ENCODE measurements around the gene RBM28. TPM values are rescaled to one million over a fixed set of nuclear protein-coding genes. Genes with fewer than 3 reads are reported as not detected.

The RBM28 gene
- total and polyA plus RNA-seq, 9 donors = 26.6 to 43.7 (median 35.1) TPM

- no peaks in the 10 kb centered on the region for H3K9me3 ChIP-seq (replicated peaks; ENCODE audit: control insufficient read depth, low read depth, low read length)
- whole genome bisulfite sequencing (ENCODE audit: insufficient coverage) = 8% methylated on average over 17 of the region's 24 CpGs
- H3K27ac ChIP-seq (ENCODE audit: low read length) = no peak overlapping the region
- DNase-seq = peak; percentile 85
- H3K4me1 ChIP-seq (ENCODE audit: control insufficient read depth, insufficient read depth, low read length) = peaks cover 25% of the 10 kb centered on the region
- no peak overlapping the region for H3K4me3 ChIP-seq (ENCODE audit: low read length)
- H3K36me3 ChIP-seq (ENCODE audit: control insufficient read depth, insufficient read depth, low read length) = peaks cover 9% of the 10 kb centered on the region
- peaks cover 12% of the 10 kb centered on the region for H3K27me3 ChIP-seq (ENCODE audit: control insufficient read depth, insufficient read depth, low read length)
Observed at GRCh38 chr7:128387216-128388144, 43.8 kb upstream of the RBM28 start.

- DNase-seq = no peak
- H3K27ac ChIP-seq (ENCODE audit: low read length) = no peak overlapping the region
Observed at GRCh38 chr7:128385988-128386925, 42.5 kb upstream of the RBM28 start.

GRCh38 chr7:128384726-128385125 is 41.0 kb upstream of the RBM28 start:
- no peaks in the 10 kb centered on the region for H3K9me3 ChIP-seq (replicated peaks; ENCODE audit: control insufficient read depth, low read depth, low read length)
- no peak for DNase-seq
- H3K4me1 ChIP-seq (ENCODE audit: control insufficient read depth, insufficient read depth, low read length) = peaks cover 48% of the 10 kb centered on the region
- H3K27me3 ChIP-seq (ENCODE audit: control insufficient read depth, insufficient read depth, low read length) = peaks cover 12% of the 10 kb centered on the region
- WGBS (ENCODE audit: insufficient coverage) = 100% methylated on average over 1 of the region's 7 CpGs
- H3K36me3 ChIP-seq (ENCODE audit: control insufficient read depth, insufficient read depth, low read length) = no peaks in the 10 kb centered on the region
- H3K4me3 ChIP-seq (ENCODE audit: low read length) = no peak overlapping the region
- no peak overlapping the region for H3K27ac ChIP-seq (ENCODE audit: low read length)

More at GRCh38 chr7:128385988-128386925, 42.5 kb upstream of the RBM28 start:
- 76% methylated on average over 3 of the region's 4 CpGs for WGBS (ENCODE audit: insufficient coverage)
- Histone ChIP-seq H3K4me3 (ENCODE audit: low read length) (no peak overlapping the region), H3K36me3 (ENCODE audit: control insufficient read depth, insufficient read depth, low read length) (no peaks in the 10 kb centered on the region), H3K27me3 (ENCODE audit: control insufficient read depth, insufficient read depth, low read length) (peaks cover 12% of the 10 kb centered on the region), H3K9me3 (replicated peaks; ENCODE audit: control insufficient read depth, low read depth, low read length) (no peaks in the 10 kb centered on the region), H3K4me1 (ENCODE audit: control insufficient read depth, insufficient read depth, low read length) (peaks cover 36% of the 10 kb centered on the region)

GRCh38 chr7:128383776-128384175 is 40.1 kb upstream of the RBM28 start:
- Histone ChIP-seq H3K27me3 (ENCODE audit: control insufficient read depth, insufficient read depth, low read length) (peaks cover 10% of the 10 kb centered on the region), H3K9me3 (replicated peaks; ENCODE audit: control insufficient read depth, low read depth, low read length) (no peaks in the 10 kb centered on the region), H3K4me3 (ENCODE audit: low read length) (no peak overlapping the region), H3K36me3 (ENCODE audit: control insufficient read depth, insufficient read depth, low read length) (no peaks in the 10 kb centered on the region), H3K27ac (ENCODE audit: low read length) (peak overlapping the region; percentile 25), H3K4me1 (ENCODE audit: control insufficient read depth, insufficient read depth, low read length) (peaks cover 56% of the 10 kb centered on the region)
- WGBS (ENCODE audit: insufficient coverage) = 56% methylated on average over 1 of the region's 3 CpGs
- DNase-seq = no peak

- no peak overlapping the region for H3K4me3 ChIP-seq (ENCODE audit: low read length)
- H3K4me1 ChIP-seq (ENCODE audit: control insufficient read depth, insufficient read depth, low read length) = peaks cover 53% of the 10 kb centered on the region
- DNase-seq = no peak
- H3K27ac ChIP-seq (ENCODE audit: low read length) = peak overlapping the region; percentile 69
- no peaks in the 10 kb centered on the region for H3K9me3 ChIP-seq (replicated peaks; ENCODE audit: control insufficient read depth, low read depth, low read length)
- no peaks in the 10 kb centered on the region for H3K27me3 ChIP-seq (ENCODE audit: control insufficient read depth, insufficient read depth, low read length)
- 83% methylated on average over 8 of the region's 19 CpGs for whole genome bisulfite sequencing (ENCODE audit: insufficient coverage)
- H3K36me3 ChIP-seq (ENCODE audit: control insufficient read depth, insufficient read depth, low read length) = no peaks in the 10 kb centered on the region
Observed at GRCh38 chr7:128381161-128381821, 37.6 kb upstream of the RBM28 start.

GRCh38 chr7:128380483-128381106 is 36.9 kb upstream of the RBM28 start:
- Histone ChIP-seq H3K27me3 (ENCODE audit: control insufficient read depth, insufficient read depth, low read length) (no peaks in the 10 kb centered on the region), H3K4me3 (ENCODE audit: low read length) (no peak overlapping the region), H3K36me3 (ENCODE audit: control insufficient read depth, insufficient read depth, low read length) (no peaks in the 10 kb centered on the region), H3K4me1 (ENCODE audit: control insufficient read depth, insufficient read depth, low read length) (peaks cover 53% of the 10 kb centered on the region), H3K9me3 (replicated peaks; ENCODE audit: control insufficient read depth, low read depth, low read length) (no peaks in the 10 kb centered on the region), H3K27ac (ENCODE audit: low read length) (peak overlapping the region; percentile 71)
- WGBS (ENCODE audit: insufficient coverage) = no CpG with 5 or more reads among the region's 3 CpGs
- DNase-seq = peak; percentile 46

GRCh38 chr7:128379900-128380479 is 36.3 kb upstream of the RBM28 start:
- WGBS (ENCODE audit: insufficient coverage) = 58% methylated on average over 4 of the region's 6 CpGs
- H3K4me3 ChIP-seq (ENCODE audit: low read length) = no peak overlapping the region
- H3K36me3 ChIP-seq (ENCODE audit: control insufficient read depth, insufficient read depth, low read length) = no peaks in the 10 kb centered on the region

GRCh38 chr7:128378637-128379036 is 34.9 kb upstream of the RBM28 start:
- Histone ChIP-seq H3K4me1 (ENCODE audit: control insufficient read depth, insufficient read depth, low read length) (peaks cover 44% of the 10 kb centered on the region), H3K27ac (ENCODE audit: low read length) (peak overlapping the region; percentile 71)
- WGBS (ENCODE audit: insufficient coverage) = 29% methylated on average over 1 of the region's 2 CpGs

More at GRCh38 chr7:128379900-128380479, 36.3 kb upstream of the RBM28 start:
- Histone ChIP-seq H3K27ac (ENCODE audit: low read length) (peak overlapping the region; percentile 71), H3K9me3 (replicated peaks; ENCODE audit: control insufficient read depth, low read depth, low read length) (no peaks in the 10 kb centered on the region), H3K27me3 (ENCODE audit: control insufficient read depth, insufficient read depth, low read length) (no peaks in the 10 kb centered on the region), H3K4me1 (ENCODE audit: control insufficient read depth, insufficient read depth, low read length) (peaks cover 53% of the 10 kb centered on the region)
- no peak for DNase-seq

GRCh38 chr7:128376077-128376476 is 32.4 kb upstream of the RBM28 start:
- H3K27me3 ChIP-seq (ENCODE audit: control insufficient read depth, insufficient read depth, low read length) = peaks cover 2% of the 10 kb centered on the region
- no peak overlapping the region for H3K27ac ChIP-seq (ENCODE audit: low read length)
- H3K4me3 ChIP-seq (ENCODE audit: low read length) = no peak overlapping the region
- no CpG with 5 or more reads among the region's 3 CpGs for WGBS (ENCODE audit: insufficient coverage)
- H3K9me3 ChIP-seq (replicated peaks; ENCODE audit: control insufficient read depth, low read depth, low read length) = no peaks in the 10 kb centered on the region
- no peaks in the 10 kb centered on the region for H3K36me3 ChIP-seq (ENCODE audit: control insufficient read depth, insufficient read depth, low read length)
- peaks cover 24% of the 10 kb centered on the region for H3K4me1 ChIP-seq (ENCODE audit: control insufficient read depth, insufficient read depth, low read length)
- DNase-seq = no peak

More at GRCh38 chr7:128378637-128379036, 34.9 kb upstream of the RBM28 start:
- Histone ChIP-seq H3K36me3 (ENCODE audit: control insufficient read depth, insufficient read depth, low read length) (no peaks in the 10 kb centered on the region), H3K27me3 (ENCODE audit: control insufficient read depth, insufficient read depth, low read length) (no peaks in the 10 kb centered on the region), H3K9me3 (replicated peaks; ENCODE audit: control insufficient read depth, low read depth, low read length) (no peaks in the 10 kb centered on the region), H3K4me3 (ENCODE audit: low read length) (no peak overlapping the region)
- DNase-seq = no peak

Data from muscle of leg (tissue), 11 donors.